ENCODE results near the gene TMEM200A.
"Not testable (repeated sequence)": the region's sequence is repeated elsewhere in the genome, so short reads cannot be mapped to it uniquely, and the experiment has no call there.

Gene TMEM200A

GRCh38 chr6:130365166-130366106 is at the start of gene TMEM200A:
Gene TMEM200A (plus strand): TSS chr6:130366017. CDS start chr6:130440423, 74,406 bp downstream.
- DNase-seq = no peak

DNA sequence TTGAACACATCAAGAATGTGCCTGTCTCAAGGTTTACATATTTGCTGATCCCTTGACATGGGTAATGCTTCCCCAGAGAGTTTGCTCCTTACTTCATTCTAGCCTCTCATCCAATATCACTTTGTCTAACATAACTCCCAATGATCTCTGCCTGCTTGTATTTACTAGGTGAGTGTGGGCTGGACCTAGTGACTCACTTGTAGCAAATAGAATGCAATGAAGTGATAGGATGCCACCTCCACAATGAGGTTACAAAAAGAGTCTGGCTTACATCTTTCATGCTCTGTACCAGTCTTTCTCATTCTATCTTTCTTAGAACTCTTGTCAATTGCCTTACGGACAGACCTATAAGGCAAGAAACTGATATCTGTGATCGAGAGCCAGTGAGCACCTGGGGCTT is 44.9 kb upstream of the TMEM200A start:
- no peak for DNase-seq

DNA sequence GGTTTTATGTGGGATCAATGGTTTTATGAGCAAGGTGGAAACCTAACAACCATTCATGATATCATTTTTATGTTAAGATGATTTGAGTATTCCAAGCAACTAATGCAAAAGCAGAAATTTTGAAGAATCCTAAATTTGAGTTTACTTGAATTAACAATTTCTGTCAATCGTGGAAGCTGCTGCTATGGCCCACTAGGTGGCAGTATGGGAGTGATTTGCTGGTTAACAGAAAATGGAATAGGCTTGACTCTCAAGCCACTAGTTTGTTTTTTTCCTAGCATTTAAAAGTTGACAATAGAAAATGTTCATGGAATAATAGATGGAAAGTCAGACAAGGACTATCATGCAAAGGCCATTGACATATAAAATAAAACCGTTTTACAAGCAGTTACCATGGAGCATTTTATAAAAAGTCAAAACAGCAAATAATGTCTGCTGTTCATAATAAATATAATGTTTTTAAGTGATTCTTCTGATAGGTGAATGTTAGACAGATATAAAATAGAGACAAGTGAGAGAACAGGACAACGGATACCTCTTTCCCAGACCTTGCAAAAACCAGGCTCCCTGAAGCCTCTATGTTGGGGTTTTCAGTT is 43.0 kb upstream of the TMEM200A start:
- DNase-seq = peak; percentile 70

DNA sequence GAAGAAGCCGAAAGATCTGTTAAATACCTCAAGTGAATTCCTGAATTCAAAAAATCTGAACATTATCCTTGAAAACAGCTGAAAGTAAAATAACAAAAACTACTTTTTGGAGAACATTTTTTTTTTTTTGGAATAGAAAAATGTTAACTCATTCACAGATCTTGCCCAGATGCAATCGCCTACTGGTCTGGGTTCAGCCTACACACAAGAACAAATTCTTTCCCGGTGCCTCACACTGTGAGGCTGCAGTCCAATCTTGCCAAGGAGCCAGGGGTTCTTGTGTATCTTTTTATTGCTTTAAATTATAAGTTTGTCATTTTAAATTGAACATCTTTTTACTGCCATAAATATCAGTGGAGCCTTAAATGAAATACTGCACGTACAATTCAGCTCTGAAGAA is 41.2 kb upstream of the TMEM200A start:
- DNase-seq = no peak

DNA sequence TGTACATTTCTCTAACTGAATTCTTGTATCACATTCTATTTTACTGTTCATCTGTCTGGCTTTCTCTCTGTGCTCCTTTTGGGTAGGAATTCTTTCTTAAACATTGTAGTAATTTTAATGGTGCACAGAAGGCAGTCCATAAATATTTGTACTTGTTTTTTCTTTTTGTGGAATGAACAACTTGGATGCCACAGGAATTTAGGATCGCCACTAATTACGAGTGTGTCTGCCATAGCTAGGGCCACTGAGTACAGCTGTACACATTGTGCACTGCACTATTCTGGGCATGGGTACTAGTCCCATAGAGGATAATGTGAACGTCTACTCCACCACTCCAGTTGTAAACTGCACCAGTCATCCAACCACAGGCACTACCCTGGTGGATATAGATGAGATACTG is 39.3 kb upstream of the TMEM200A start:
- DNase-seq = no peak

- no peak for DNase-seq
Observed at GRCh38 chr6:130337534-130337933, 28.3 kb upstream of the TMEM200A start.

DNA sequence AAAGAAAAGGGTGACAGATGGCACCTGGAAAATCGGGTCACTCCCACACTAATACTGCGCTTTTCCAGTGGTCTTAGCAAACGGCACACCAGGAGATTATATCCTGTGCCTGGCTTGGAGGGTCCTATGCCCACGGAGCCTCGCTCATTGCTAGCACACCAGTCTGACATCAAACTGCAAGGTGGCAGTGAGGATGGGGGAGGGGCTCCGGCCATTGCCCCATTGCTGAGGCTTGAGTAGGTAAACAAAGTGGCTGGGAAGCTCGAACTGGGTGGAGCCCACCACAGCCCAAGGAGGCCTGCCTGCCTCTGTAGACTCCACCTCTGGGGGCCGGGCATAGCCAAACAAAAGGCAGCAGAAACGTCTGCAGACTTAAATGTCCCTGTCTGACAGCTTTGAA is 19.5 kb upstream of the TMEM200A start:
- not testable (repeated sequence) for DNase-seq

DNA sequence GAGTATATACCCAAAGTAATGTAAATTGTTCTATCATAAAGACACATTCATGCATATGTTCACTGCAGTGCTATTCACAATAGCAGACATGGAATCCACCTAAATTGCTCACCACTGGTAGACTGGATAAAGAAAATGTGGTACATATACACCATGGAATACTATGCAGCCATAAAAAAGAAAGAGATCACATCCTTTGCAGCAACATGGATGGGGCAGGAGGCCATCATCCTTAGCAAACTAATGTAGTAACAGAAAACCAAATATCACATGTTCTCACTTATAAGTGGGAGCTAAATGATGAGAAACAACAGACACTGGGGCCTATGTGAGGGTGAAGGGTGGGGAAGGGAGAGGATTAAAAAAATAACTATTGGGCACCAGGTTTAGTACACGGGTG is 11.5 kb upstream of the TMEM200A start:
- no peak for DNase-seq

DNA sequence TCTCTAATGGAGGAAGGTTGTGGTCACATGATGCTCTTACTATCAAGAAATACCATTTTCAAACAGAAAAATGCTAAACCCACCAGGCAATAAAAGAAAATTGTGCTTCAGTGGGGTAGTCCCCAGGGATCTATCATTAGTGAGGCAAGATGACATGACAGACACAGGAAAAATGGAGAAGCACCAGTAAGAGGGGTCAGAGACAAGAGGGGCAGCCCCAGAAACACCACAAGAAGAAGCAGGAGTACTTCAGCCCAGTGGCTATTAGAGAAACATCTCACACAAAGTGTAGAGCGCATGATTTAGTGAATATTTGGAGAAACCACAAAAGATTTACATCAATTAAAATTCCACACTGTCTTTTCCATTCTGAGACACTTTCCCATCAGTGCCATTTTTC is 10.2 kb upstream of the TMEM200A start:
- no peak for DNase-seq

- DNase-seq = no peak
Observed at GRCh38 chr6:130357436-130357835, 8.4 kb upstream of the TMEM200A start.

DNA sequence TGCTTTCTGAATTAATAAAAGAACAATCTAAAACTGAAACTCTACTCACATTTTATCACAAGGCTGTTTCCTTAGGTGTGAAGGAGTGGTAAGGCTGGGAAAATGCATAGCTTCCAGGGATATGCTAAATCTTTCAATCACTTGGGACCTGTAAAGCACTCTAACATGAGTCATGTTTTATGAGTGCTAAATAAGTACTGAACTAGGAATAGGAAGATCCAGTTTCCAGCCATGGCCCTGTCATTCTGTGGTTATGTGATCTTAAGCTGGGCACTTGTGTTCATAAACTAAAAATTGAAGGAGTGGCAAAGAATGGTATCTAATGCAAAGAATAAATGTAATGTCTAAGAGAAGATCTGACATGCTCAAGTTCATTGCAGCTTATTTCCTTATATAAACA is 6.1 kb upstream of the TMEM200A start:
- DNase-seq = no peak

GRCh38 chr6:130362128-130362527 is 3.7 kb upstream of the TMEM200A start:
- no peak for DNase-seq

GRCh38 chr6:130364224-130364780 is 1.5 kb upstream of the TMEM200A start:
- DNase-seq = no peak

DNA sequence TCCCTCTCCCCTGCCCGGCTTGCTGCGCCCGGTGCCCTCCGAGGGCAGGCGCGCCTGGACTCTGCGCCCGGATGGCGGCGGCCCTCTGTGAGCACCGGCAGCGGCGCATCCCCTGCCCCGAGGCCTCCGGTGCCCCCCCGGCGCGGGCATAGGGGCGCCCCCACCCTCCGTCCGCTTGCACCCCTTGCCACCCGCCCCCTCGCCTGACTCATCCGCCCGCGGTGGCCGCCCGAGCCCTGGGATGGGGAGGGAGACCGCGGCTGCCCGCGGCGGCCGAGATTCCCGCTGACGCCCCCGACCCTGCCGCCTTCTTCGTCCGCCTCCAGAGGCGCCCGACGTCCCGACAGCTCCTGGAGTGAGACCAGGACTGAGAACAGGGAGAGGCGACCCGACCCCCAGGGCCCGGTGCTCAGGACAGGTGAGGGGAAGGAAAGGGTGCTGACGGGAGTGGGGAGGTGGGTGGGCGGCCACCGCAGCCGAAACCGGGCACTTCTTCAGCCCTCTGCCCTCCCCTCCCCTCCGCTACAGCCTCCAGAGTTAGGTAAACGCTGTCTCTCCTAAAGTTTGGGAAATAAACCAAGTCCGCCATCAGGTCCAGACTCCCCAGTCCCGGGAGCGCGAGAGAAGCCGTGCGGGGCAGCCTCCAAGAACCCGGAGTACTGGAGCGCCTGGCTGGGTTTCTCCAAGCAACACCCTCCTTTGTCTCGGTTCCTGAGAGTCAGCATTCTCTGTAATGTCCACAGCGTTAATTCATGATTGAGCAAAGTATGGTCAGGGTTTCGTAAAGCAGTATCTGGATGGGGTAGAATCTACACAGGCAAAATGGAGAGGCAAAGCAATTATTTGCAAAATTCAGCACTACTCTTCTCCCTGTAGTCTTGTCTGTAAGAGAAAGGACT is 539 bp downstream of the TMEM200A start:
- peak; percentile 5 for DNase-seq

GRCh38 chr6:130367767-130368166 is 1.9 kb downstream of the TMEM200A start:
- DNase-seq = no peak

GRCh38 chr6:130368576-130368975 is 2.8 kb downstream of the TMEM200A start:
- no peak for DNase-seq

DNA sequence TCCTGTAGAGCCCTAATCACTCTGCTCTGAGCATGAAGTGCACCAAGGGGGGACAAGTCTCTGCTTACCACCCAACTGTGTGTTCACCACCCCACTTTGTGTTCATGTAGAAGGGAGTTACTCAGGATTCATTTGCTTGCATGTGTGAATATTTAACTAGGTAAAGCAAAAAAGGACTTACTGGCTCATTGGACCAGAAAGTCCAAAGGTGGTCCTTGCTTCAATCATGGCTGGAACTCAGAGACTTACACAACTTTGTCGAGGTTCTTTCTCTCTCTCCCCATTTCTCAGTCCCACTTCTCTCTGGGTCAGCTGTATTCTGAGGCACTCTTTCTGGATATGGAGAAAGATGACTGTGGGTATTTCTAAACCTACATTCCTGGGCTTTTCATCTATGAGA is 4.0 kb downstream of the TMEM200A start:
- DNase-seq = no peak

GRCh38 chr6:130371921-130372420 is 6.2 kb downstream of the TMEM200A start:
- no peak for DNase-seq

- no peak for DNase-seq
Observed at GRCh38 chr6:130372786-130373185, 7.0 kb downstream of the TMEM200A start.

DNA sequence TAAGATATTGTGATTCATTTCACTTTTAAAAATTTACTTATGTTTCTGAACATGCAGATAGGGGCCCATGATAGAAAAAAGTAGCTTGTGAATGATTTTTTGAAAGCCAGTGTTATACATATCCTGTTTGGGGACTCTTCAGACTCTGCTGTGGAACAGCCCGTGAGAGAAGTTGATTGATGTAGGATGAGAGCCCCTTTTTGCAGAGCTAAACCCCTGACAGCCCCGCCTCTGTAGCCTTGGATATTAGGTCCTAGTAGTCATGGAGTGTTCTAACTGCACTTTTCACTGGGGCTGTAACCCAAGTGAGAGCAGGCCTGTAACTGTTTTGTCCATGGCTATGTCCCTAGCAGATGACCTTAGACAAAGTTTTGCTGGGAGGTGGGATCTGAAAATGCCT is 8.2 kb downstream of the TMEM200A start:
- DNase-seq = no peak

DNA sequence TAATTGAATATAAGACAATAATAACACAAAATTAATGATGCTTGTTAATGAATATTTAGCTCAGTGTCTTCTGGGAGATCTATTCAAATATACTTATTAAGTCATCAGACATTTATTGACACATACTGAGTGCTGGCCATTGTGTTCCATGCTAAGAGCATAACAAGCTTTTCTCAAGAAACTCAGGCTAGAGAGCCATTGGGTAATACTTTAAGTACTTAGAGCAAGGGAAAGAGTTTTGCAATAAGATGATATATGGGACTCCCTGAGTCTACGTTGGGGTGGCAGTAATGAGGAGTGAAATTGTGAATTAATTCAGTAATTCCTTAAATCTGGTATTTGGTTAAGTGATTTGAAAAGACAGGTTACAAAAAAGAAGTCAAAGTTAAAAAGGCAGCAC is 11.1 kb downstream of the TMEM200A start:
- no peak for DNase-seq

DNA sequence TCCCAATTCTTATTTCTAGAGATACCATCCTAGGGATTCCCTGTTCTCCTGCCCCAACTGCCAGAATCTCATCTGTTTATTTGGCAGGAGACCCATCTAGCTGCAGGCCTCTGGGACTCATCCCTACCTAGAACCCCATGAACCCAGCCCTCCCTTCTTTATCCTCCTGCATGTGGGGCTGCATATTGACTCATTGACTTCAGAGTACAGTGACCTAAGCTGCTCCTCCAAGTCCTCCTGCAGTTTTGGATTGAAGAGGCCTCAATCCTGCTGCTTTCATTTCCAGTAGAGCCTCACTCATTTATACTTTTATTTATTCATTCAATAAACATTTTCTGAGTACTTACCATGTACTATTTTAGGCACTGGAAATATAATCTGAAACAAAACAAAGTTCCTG is 11.6 kb downstream of the TMEM200A start:
- DNase-seq = no peak

- DNase-seq = no peak
Observed at GRCh38 chr6:130377915-130378314, 12.1 kb downstream of the TMEM200A start.

All from suppressor macrophage treated with lipopolysaccharide for 4 hours (primary cell).